A673 (cell line): ENCODE results near the gene SPATA2. TPM values are rescaled to one million over a fixed set of nuclear protein-coding genes. Genes with fewer than 3 reads are reported as not detected.

ENCODE experiments used
- BruUV-seq: library from RNA; stranded (reverse); fragments of 400-500 nt; replicated peaks from 2 replicates; lab custom pipeline; 2021; lab: Mats Ljungman, UMichigan
- CTCF ChIA-PET: fragments of 300-600 bp; sonication (Branson Sonifier 250); formaldehyde crosslinking; loops from one replicate; lab custom pipeline; 2022; ENCODE audit warnings: antibody characterized with exemption; lab: Charles Lee
- POLR2A ChIA-PET: fragments of 300-600 bp; sonication (Branson Sonifier 250); formaldehyde crosslinking; loops from one replicate; lab custom pipeline; 2022; ENCODE audit warnings: antibody characterized with exemption; ENCODE audit not compliant: low non-redundant PET; lab: Charles Lee
- DNase-seq: peaks from one replicate; pipeline ENCODE4 v3.0.0-alpha.2; 2015; ENCODE audit warnings: low spot score
- H3K27ac ChIP-seq: fragments of 200-600 bp; sonication (generic); 2 replicates; pipeline ENCODE4 v1.5.1; 2016; ENCODE audit warnings: mixed run types, low read depth, mild to moderate bottlenecking, mixed read lengths, antibody characterized with exemption, low read length; ENCODE audit not compliant: poor library complexity, severe bottlenecking
- H3K27me3 ChIP-seq: fragments of 200-600 bp; sonication (generic); replicated peaks from 2 replicates; pipeline ENCODE4 v1.6.1; 2017; ENCODE audit warnings: mixed run types, low read depth, mild to moderate bottlenecking, mixed read lengths, antibody characterized with exemption, low read length; ENCODE audit not compliant: insufficient read depth, poor library complexity
- H3K36me3 ChIP-seq: fragments of 200-600 bp; sonication (generic); 2 replicates; pipeline ENCODE4 v1.6.1; 2016; ENCODE audit warnings: mixed run types, mild to moderate bottlenecking, mixed read lengths, antibody characterized with exemption, low read length; ENCODE audit not compliant: insufficient read depth, poor library complexity, severe bottlenecking
- H3K4me1 ChIP-seq: fragments of 200-600 bp; sonication (generic); 2 replicates; pipeline ENCODE4 v1.6.1; 2017; ENCODE audit warnings: mixed run types, mild to moderate bottlenecking, mixed read lengths, antibody characterized with exemption, low read length; ENCODE audit not compliant: insufficient read depth, poor library complexity, severe bottlenecking
- H3K4me3 ChIP-seq: fragments of 200-600 bp; sonication (generic); 2 replicates; pipeline ENCODE4 v1.5.1; 2016; ENCODE audit warnings: low read depth, mixed run types, mild to moderate bottlenecking, mixed read lengths, low read length; ENCODE audit not compliant: poor library complexity, severe bottlenecking
- H3K9me3 ChIP-seq: fragments of 200-600 bp; sonication (generic); 2 replicates; pipeline ENCODE4 v1.6.1; 2016; ENCODE audit warnings: mixed run types, low read depth, mild to moderate bottlenecking, mixed read lengths, antibody characterized with exemption, low read length; ENCODE audit not compliant: poor library complexity, severe bottlenecking
- EZH2 ChIP-seq: fragments of 200-600 bp; sonication (generic); IDR thresholded peaks from 2 replicates; pipeline ENCODE4 v1.6.1; 2017; ENCODE audit warnings: borderline replicate concordance, low read depth, mild to moderate bottlenecking, mixed read lengths, antibody characterized with exemption, low read length; ENCODE audit not compliant: poor library complexity, severe bottlenecking
- intact Hi-C: fragments of 100-400 bp; cut with micrococcal nuclease; formaldehyde crosslinking; loops from one replicate; pipeline ENCODE4 v1.10.0; 2022; ENCODE audit not compliant: unreplicated experiment
- total RNA-seq: library from RNA; stranded (reverse); gene quantifications from 2 replicates; pipeline ENCODE4 v1.2.3, GENCODE V29; 2021
- TF ChIP-seq, protein P1 (sequence below): fragments of 300-800, 200-600 bp; sonication (generic); conservative IDR thresholded peaks from 2 replicates; pipeline ENCODE4 v1.5.1; 2017; ENCODE audit warnings: low read depth, mild to moderate bottlenecking, antibody characterized with exemption, low read length, moderate library complexity, mixed read lengths

Gene SPATA2
- total RNA-seq, 1 experiment from 2014 or later = 9.2 TPM

DNA sequence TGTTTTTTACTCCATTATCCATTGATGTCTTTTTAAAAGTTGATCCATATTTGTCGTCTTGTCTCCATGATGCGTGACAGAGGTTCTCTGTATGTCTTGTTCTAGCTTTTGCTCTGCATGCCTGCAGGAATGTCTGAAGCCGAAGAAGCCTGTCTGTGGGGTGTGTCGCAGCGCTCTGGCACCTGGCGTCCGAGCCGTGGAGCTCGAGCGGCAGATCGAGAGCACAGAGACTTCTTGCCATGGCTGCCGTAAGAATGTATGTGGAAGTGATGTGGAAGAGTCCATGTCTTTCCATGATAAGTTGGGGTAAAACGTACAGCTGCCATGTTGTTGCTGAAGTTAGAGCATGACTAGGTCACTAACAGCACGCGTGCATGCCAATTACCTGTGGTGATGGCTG, 26.1 kb upstream of the SPATA2 start:
- DNase-seq = no peak
- BruUV-seq = no TSS peak
- H3K36me3 ChIP-seq = peaks cover 55% of the 10 kb centered on the region
- intact Hi-C loops = no loop called here
- TF ChIP-seq, protein P1, sequence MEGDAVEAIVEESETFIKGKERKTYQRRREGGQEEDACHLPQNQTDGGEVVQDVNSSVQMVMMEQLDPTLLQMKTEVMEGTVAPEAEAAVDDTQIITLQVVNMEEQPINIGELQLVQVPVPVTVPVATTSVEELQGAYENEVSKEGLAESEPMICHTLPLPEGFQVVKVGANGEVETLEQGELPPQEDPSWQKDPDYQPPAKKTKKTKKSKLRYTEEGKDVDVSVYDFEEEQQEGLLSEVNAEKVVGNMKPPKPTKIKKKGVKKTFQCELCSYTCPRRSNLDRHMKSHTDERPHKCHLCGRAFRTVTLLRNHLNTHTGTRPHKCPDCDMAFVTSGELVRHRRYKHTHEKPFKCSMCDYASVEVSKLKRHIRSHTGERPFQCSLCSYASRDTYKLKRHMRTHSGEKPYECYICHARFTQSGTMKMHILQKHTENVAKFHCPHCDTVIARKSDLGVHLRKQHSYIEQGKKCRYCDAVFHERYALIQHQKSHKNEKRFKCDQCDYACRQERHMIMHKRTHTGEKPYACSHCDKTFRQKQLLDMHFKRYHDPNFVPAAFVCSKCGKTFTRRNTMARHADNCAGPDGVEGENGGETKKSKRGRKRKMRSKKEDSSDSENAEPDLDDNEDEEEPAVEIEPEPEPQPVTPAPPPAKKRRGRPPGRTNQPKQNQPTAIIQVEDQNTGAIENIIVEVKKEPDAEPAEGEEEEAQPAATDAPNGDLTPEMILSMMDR = no peak
- TF ChIP-seq EZH2 = no peak
- no peaks in the 10 kb centered on the region for H3K27me3 ChIP-seq
- no peak overlapping the region for H3K27ac ChIP-seq
- POLR2A ChIA-PET = no interaction called here
- H3K9me3 ChIP-seq = no peaks in the 10 kb centered on the region
- H3K4me3 ChIP-seq = no peak overlapping the region
- CTCF ChIA-PET = interaction anchor here (0.6 kb wide), 1 partner anchor 246 kb away, joined by 3 read pairs; no protein-coding TSS in a partner anchor
- peaks cover 16% of the 10 kb centered on the region for H3K4me1 ChIP-seq

DNA sequence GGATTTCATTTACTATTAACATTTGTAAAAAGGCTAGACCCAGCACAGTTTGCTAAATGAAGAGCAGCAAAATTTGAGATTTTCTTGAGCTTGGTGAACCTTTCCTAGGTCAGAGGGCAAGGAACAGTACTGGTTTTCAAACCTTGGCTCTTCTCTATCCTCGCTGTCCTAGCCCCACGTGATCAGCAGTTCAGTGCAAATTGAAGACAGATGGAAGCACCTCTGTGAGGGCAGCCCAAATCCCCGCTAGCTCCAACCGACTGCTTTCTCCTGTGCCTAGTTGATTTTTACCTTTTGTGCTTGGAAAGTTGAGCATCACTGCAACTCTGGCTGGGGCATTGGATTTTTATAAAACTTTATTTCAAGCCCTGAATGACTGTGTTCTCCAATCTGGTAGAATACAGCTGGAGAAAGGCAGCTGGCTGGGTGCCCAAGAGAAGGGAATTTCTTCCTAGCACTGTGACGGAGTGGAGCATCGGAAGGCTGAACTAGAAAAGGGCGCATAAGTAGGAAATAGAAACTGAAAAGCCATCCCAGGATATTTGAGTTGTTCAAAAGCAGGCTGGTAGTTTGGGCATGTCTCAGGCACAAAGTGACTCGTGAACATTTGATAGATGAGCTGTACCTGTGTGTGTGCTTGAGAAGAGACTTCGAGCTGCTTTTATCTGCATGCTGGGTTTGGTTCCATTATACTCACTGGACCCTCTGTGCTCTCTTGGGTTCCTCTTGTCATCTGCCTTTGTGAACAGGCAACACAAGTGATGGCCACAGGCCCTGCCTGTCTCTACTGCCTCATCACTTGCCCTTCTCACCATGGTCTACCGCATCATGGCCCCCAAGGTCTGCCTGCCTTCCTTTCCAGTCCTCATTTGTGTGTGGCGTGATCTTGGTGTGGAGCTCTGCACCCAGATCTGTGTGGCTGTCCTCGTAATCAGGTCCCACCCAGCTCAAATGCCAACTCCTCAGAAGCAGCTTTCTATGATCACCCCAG, 23.1 kb upstream of the SPATA2 start:
- H3K4me3 ChIP-seq = peak overlapping the region; percentile 90
- BruUV-seq = no TSS peak
- intact Hi-C loops = no loop called here
- peaks cover 34% of the 10 kb centered on the region for H3K36me3 ChIP-seq
- POLR2A ChIA-PET = no interaction called here
- no peaks in the 10 kb centered on the region for H3K27me3 ChIP-seq
- H3K27ac ChIP-seq = peak overlapping the region; percentile 88
- TF ChIP-seq, protein P1 = no peak
- TF ChIP-seq EZH2 = no peak
- H3K9me3 ChIP-seq = no peaks in the 10 kb centered on the region
- CTCF ChIA-PET = no interaction called here
- DNase-seq = peak; percentile 48
- peaks cover 16% of the 10 kb centered on the region for H3K4me1 ChIP-seq

DNA sequence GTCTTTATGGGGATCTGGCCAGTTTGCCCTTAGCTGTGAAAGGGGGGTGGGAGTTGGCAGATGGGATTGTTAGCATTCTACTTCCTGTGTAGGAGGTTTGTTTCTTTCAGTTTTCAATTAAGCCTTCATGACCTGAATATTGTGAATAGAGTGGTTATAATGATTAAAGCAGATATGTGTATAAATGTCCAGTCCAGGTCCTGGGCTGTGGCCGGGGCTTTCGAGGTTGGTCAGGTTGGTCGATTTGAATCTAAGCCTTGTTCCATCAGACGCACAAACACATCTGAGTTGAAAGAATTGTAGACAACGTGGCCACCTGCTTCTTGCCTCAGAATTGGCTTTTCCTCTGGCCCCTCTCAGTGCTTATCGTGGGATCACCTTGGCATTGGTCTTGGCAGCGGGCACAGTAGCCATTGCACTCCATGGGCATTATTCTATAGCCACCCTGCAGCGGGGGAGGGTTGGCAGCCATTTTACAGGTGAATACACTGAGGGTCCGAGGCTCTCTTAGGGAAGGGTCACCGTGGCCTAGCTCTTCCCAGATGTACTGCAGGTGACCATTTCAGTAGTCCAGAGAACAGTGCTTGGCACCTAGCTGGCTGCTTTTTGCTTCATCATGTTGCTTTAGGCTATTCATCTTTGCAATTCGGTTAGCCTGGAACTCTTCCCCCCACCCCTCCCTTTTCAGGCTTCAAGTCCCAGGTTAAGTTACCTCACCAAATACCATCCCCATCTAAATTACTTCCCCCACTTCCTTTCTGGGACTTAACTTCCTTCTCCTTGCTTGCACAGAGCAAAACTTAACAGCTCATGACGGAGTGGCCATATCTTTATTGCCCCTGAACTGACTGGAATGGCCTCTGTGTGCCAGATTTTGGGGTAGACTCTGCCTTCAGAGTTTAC, 21.9 kb upstream of the SPATA2 start:
- H3K27ac ChIP-seq = peak overlapping the region; percentile 88
- CTCF ChIA-PET = no interaction called here
- peaks cover 26% of the 10 kb centered on the region for H3K36me3 ChIP-seq
- TF ChIP-seq, protein P1 = no peak
- TF ChIP-seq EZH2 = no peak
- H3K27me3 ChIP-seq = no peaks in the 10 kb centered on the region
- intact Hi-C loops = no loop called here
- TSS peak; percentile 53 for BruUV-seq
- POLR2A ChIA-PET = no interaction called here
- no peaks in the 10 kb centered on the region for H3K9me3 ChIP-seq
- peak overlapping the region; percentile 90 for H3K4me3 ChIP-seq
- DNase-seq = no peak
- peaks cover 16% of the 10 kb centered on the region for H3K4me1 ChIP-seq
